GM12875 (cell line): Measurements from ENCODE around the gene SCYGR3.

Source experiments
- H3K4me3 ChIP-seq: one replicate; pipeline ENCODE4 v1.5.1; 2011; ENCODE audit warnings: low read depth, low read length, control low read depth
- TF ChIP-seq, protein P1 (sequence below): IDR thresholded peaks from 2 replicates; pipeline ENCODE4 v1.5.1; 2011; ENCODE audit warnings: low read depth, mild to moderate bottlenecking, control low read depth, inconsistent platforms, low read length, moderate library complexity, borderline replicate concordance; ENCODE audit not compliant: insufficient read depth

SCYGR3 gene

DNA sequence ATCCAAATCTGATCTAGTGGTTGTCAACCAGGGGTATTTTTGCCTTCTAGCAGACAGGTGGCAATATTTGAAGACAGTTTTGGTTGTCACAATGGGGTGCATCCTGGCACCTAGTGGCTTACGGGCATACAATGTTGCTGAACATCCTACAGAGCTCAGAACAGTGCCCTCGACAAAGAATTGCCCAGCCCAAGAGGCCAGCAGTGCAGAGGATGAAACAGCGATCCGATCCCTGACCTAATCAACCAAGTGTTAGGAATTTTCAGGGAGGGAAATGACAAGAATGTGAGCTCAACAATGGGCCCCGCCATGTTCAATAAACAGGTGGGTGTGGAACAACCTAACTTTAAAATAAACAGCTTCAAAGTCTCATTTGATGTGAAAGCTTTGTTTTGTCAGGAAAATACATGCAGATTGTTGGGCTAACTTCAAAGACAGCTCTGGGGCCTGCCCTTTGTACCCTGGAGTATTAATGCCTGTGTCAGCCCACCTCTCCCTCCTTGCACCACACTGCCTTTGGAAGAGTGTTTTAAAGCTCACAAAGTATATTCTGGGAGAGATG, 29.4 kb upstream of the SCYGR3 start:
- no peak overlapping the region for H3K4me3 ChIP-seq
- TF ChIP-seq, protein P1, sequence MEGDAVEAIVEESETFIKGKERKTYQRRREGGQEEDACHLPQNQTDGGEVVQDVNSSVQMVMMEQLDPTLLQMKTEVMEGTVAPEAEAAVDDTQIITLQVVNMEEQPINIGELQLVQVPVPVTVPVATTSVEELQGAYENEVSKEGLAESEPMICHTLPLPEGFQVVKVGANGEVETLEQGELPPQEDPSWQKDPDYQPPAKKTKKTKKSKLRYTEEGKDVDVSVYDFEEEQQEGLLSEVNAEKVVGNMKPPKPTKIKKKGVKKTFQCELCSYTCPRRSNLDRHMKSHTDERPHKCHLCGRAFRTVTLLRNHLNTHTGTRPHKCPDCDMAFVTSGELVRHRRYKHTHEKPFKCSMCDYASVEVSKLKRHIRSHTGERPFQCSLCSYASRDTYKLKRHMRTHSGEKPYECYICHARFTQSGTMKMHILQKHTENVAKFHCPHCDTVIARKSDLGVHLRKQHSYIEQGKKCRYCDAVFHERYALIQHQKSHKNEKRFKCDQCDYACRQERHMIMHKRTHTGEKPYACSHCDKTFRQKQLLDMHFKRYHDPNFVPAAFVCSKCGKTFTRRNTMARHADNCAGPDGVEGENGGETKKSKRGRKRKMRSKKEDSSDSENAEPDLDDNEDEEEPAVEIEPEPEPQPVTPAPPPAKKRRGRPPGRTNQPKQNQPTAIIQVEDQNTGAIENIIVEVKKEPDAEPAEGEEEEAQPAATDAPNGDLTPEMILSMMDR = no peak

DNA sequence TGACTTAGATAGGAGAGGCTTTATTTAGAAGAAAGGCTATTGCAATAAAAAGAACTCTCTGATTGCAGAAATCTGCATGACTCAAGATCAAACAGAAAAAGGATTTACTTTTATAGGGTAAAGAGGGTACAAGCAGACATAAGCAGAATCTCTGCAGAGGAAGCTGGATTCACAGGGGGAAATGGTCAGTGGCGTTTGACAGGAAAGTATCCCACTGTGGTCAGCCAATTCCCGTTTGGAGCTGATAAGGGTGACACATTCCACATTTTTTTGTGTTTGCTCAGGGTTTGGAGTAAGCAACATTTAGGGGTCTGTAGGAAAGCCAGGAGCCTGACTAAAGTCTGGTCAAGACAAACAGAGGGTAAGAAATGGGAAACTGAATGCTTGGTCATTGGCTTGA, 28.0 kb upstream of the SCYGR3 start:
- H3K4me3 ChIP-seq = no peak overlapping the region
- TF ChIP-seq, protein P1 = no peak

DNA sequence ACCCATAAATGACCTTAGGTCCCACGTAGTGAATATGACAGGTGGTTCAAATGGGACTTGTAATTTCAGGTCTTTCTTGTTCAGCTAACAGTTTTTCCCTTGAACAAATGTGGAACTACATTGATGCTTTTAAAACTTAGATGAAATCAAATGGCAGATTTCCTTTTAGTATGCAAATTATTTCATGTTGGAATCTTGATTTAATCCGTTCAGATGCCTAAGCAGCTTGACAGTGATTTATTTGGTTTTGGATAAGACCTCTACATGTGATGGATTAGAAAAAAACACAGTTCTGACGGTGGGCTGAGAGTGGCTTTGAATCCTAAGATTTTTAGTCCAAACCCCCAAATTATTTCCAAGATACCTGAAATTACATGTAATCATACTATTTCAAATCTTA, 19.6 kb upstream of the SCYGR3 start:
- TF ChIP-seq, protein P1 = no peak
- H3K4me3 ChIP-seq = no peak overlapping the region

DNA sequence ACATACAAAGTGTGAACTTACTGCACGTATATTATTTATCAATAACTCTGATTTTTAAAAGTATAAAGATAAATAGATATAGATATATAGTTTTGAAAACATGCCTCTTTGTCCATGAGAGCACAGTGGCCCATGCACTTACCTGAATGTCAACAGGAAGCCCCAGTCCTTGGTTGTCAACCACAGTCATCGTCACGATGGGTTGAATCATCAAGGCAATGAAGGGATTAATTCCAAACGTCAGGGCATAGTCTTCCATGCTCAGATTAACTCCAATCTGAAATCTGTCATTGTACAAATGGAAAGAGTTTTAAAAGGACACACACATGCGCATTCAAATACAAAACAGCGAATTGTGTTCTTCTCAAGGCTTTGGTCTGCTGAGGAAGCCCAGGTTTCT, 18.2 kb upstream of the SCYGR3 start:
- TF ChIP-seq, protein P1 = no peak

DNA sequence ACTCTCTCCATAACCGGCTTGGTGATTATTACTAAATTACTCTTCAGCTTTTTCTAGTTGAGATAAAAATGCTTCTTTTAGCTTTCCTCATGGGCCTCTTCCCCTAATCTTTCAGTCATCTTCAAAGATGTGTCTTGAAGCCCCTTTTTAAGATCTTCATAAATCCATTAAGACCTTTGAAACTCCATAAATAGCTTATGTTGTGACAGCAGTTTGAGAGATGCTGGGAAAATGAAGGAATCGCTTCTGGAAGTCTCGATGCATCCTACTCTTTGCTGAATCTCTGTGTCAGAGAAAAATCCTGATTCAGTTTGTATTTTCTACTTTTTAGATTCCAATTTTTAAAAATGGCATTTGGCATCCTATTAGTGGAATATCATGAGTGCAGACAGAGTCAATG, 15.7 kb upstream of the SCYGR3 start:
- H3K4me3 ChIP-seq = no peak overlapping the region
- TF ChIP-seq, protein P1 = no peak

More for the DNA sequence above, 18.2 kb upstream of the SCYGR3 start:
- no peak overlapping the region for H3K4me3 ChIP-seq

DNA sequence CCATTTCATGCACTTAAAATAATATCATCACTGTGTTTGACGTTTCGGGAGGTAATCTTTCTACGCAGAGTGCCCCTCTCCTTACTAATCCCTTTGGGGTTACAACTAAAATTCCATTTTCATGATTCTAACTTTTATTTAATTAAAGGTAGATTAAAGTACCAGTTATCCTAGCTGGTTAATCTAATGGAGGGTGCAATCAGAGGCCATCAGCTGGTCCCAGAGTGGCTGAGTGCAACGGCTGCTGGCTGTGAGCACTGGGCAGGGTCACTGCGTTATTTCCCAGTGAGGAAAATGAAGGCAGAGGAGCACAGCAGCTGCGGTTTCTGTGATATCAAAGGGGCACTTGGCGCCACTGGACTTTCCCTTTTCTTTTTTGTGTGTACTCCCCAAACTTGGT, 14.8 kb upstream of the SCYGR3 start:
- no peak overlapping the region for H3K4me3 ChIP-seq
- TF ChIP-seq, protein P1 = no peak

DNA sequence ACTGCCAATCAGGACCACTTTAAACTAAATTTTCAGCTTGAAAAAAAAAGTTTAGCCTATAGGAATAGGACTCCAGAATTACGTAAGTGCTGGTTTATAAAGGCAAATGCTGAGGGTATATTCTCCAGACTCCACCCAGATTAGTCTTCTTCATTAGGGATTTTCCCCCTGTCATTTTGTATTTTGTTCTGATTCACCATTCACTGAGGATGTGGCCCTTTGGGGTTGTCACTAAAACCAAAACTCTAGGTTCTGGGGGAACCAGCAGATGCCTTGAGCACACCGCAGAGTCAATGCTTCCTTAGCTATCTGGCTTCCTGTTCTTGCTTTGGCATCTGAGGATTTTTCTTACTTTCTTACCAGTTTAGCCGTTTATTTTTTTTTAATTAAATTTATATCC, 13.1 kb upstream of the SCYGR3 start:
- TF ChIP-seq, protein P1 = no peak
- H3K4me3 ChIP-seq = no peak overlapping the region
